BJ (cell line): ENCODE data around the gene OGFR. TPM values are rescaled to one million over a fixed set of nuclear protein-coding genes. Genes with fewer than 3 reads are reported as not detected.

ENCODE experiments used
- CTCF ChIA-PET: fragments of 350-600 bp; formaldehyde crosslinking; extraction: SDS; loops from one replicate; lab custom pipeline; 2021; ENCODE audit warnings: antibody characterized with exemption, inconsistent platforms; lab: Yijun Ruan, JAX
- POLR2A ChIA-PET: fragments of 300-600 bp; sonication (Branson Sonifier 250); formaldehyde crosslinking; extraction: SDS; loops from one replicate; lab custom pipeline; 2021; ENCODE audit warnings: antibody characterized with exemption; lab: Charles Lee
- DNase-seq: peaks from one replicate; pipeline ENCODE4 v3.0.0-alpha.2; 2011; ENCODE audit warnings: low read depth
- H3K27me3 ChIP-seq: 2 replicates; pipeline ENCODE4 v1.6.0; 2011; ENCODE audit warnings: low read length; ENCODE audit not compliant: control insufficient read depth, insufficient read depth
- H3K36me3 ChIP-seq: 2 replicates; pipeline ENCODE4 v1.5.1; 2011; ENCODE audit warnings: low read length; ENCODE audit not compliant: control insufficient read depth, insufficient read depth
- H3K4me3 ChIP-seq: 2 replicates; pipeline ENCODE4 v1.5.1; 2011; ENCODE audit warnings: low read depth, mild to moderate bottlenecking, control low read depth, low read length
- polyA plus RNA-seq: library from polyadenylated mRNA; depleted of rRNA; stranded (reverse); fragments of >200 nt; gene quantifications from 2 replicates; pipeline ENCODE4 v1.2.3, GENCODE V29; 2011
- TF ChIP-seq, protein P1 (sequence below): IDR thresholded peaks from 2 replicates; pipeline ENCODE4 v1.5.1; 2011; ENCODE audit warnings: low read depth, mild to moderate bottlenecking, control low read depth, inconsistent platforms, low read length, moderate library complexity; ENCODE audit not compliant: insufficient read depth

Gene OGFR
- polyA plus RNA-seq, 1 experiment = 34.2 TPM

DNA sequence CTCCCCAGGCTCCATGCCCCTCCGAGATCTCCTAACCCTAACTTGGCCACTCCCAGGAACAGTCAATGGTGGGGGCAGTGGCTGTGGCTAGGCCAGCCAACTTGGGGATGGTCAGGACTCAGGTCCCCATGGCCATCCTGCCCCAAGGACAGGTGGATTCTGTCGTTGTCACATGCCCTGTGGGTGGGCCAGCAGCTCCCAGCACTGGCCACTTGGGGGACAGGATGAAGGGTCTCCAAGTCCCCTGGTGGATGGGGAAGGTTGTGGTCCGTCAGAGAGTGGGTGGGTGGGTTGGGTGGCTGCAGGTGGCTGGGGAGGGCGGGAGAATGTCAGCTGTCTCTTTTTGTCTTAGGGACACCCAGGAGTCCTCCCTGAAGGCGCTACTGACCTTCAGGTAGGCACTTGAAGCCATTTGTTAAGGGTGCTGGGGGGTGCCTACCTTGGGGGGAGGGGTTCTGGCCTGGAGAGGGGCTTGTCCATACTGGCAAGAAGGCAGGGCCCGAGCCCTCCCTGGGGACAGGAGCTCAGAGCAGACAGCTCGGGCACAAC is 17.7 kb downstream of the OGFR start:
- no peak for DNase-seq
- H3K4me3 ChIP-seq = no peak overlapping the region
- no peaks in the 10 kb centered on the region for H3K36me3 ChIP-seq
- TF ChIP-seq, protein P1, sequence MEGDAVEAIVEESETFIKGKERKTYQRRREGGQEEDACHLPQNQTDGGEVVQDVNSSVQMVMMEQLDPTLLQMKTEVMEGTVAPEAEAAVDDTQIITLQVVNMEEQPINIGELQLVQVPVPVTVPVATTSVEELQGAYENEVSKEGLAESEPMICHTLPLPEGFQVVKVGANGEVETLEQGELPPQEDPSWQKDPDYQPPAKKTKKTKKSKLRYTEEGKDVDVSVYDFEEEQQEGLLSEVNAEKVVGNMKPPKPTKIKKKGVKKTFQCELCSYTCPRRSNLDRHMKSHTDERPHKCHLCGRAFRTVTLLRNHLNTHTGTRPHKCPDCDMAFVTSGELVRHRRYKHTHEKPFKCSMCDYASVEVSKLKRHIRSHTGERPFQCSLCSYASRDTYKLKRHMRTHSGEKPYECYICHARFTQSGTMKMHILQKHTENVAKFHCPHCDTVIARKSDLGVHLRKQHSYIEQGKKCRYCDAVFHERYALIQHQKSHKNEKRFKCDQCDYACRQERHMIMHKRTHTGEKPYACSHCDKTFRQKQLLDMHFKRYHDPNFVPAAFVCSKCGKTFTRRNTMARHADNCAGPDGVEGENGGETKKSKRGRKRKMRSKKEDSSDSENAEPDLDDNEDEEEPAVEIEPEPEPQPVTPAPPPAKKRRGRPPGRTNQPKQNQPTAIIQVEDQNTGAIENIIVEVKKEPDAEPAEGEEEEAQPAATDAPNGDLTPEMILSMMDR = no peak
- ChIA-PET CTCF (interaction anchor here (0.6 to 1.3 kb wide), 4 partner anchors 11 to 190 kb away, joined by 3 to 11 read pairs (median 3); no protein-coding TSS in a partner anchor), POLR2A (no interaction called here)
- no peaks in the 10 kb centered on the region; the same call in none of the 2 replicates for H3K27me3 ChIP-seq

DNA sequence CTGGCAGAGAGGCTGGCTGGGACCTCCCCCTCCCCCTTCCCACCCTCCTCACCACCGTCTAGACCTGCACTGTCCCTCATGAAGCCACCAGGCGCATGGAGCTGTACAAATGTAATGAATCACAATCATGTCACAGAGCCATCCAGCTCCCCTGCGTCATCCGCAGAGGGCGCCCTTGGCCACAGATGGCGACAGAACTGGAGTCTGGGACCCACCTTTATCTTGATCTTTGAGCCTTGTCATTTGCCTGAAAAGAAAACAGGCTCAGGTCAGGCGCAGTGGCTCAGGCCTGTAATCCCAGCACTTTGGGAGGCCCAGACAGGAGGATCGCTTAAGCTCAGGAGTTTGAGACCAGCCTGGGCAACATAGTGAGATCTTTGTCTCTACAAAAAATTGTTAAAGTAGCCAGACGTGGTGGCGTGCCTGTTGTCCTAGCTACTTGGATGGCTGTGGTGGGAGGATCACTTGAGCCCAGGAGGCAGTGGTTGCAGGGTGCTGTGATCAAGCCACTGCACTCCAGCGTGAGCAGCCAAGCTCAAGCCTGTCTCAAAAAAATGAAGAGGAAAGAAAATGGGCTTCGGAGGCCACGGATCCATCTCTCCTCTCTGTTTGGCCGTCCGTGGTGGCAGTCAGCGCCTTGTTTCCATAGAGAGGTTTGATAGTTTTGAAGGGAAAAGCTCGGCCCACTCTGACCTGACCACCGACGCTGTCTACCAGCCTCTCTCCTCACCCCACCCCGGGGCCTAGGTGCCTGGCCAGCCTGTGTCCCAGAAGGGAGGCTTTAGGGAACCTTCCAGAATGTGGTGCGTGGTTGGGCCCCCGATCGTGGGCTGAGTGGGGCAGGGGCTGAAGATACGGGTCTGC is 18.4 kb downstream of the OGFR start:
- Histone ChIP-seq H3K36me3 (no peaks in the 10 kb centered on the region), H3K4me3 (no peak overlapping the region), H3K27me3 (no peaks in the 10 kb centered on the region)
- TF ChIP-seq, protein P1 = peak; percentile 27
- POLR2A ChIA-PET = no interaction called here
- no peak for DNase-seq
- CTCF ChIA-PET = interaction anchor here (1.0 to 1.3 kb wide), 3 partner anchors 12 to 189 kb away, joined by 3 to 11 read pairs (median 3); no protein-coding TSS in a partner anchor

DNA sequence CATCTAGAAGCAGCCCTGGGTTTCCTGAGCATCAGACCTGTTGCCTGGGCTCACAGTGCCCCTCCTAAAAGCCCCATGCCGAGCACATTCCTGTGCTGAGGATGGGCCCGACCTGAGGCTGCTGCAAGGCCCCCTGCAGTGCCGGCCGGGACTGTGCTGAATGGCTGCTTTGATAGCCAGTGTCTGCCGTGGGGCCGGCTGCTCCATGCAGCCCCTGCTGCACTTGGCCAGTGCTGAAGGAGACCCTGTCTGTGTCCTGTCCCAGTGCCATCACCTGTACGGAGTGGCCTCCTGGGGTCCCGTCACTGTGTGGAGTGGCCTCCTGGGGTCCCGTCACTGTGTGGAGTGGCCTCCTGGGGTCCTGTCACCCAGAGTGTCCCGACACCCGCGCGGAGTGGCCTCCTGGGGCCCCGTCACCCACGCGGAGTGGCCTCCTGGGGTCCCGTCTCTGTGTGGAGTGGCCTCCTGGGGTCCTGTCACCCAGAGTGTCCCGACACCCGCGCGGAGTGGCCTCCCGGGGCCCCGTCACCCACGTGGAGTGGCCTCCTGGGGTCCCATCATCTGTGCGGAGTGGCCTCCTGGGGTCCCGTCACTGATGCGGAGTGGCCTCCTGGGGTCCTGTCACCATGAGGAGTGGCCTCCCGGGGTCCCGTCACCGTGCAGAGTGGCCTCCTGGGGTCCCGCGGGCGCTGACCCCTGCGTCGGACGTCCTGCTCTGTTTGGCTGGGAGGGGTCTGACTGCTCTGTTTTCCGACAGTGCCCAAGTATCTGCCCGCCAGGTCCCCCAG is 19.2 kb downstream of the OGFR start:
- TF ChIP-seq, protein P1 = no peak
- CTCF ChIA-PET = no interaction called here
- Histone ChIP-seq H3K4me3 (no peak overlapping the region), H3K36me3 (no peaks in the 10 kb centered on the region), H3K27me3 (no peaks in the 10 kb centered on the region)
- POLR2A ChIA-PET = no interaction called here
- no peak for DNase-seq

DNA sequence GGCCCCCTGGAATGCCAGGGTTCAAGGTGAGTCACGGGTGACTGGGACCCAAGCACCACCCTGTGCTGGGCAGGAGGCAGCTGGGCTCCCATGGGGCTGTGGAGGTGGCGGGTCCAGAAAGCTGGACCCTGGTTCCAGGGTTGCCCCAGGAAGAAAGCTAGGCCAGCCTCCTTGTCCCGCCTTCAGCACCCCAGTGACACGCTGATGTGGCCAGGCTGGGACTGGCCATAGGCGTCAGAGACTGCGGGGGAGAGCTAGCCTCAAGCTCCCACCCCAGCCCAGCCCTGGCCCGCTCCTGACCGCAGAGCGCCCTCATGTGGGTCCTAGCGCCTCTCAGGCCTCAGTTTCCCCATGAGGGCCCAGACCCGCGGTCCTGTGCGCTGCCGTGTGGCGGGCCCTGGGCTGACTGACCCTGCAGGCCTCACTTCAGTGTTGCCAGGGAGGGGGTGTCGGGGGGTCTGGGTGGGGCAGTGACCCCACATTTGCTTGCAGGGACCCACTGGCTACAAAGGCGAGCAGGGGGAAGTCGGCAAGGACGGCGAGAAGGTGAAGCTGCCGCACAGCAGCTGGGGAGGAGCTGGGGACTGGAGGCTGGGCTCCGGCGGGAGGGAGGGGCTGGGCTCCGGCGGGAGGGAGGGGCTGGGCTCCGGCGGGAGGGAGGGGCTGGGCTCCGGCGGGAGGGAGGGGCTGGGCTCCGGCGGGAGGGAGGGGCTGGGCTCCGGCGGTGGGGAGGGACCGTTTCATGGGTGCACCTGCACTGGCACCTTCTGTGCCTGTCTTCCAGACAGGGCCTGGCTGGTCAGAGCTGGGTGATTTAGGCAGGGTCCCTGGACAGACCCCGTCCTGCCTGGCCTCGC is 20.1 kb downstream of the OGFR start:
- Histone ChIP-seq H3K36me3 (no peaks in the 10 kb centered on the region), H3K27me3 (no peaks in the 10 kb centered on the region), H3K4me3 (peak overlapping the region; percentile 16)
- ChIA-PET POLR2A (no interaction called here), CTCF (interaction anchor here (1.3 to 1.6 kb wide), 2 partner anchors 9 to 34 kb away, joined by 5 to 7 read pairs; no protein-coding TSS in a partner anchor)
- DNase-seq = no peak
- TF ChIP-seq, protein P1 = no peak
